Osteoblast (primary cell): ENCODE data around the gene AFAP1L2. TPM values are rescaled to one million over a fixed set of nuclear protein-coding genes. Genes with fewer than 3 reads are reported as not detected.

Source experiments
- DNase-seq: peaks from one replicate; pipeline ENCODE4 v3.0.0; 2011; ENCODE audit warnings: low spot score, mixed read lengths; ENCODE audit not compliant: insufficient read length; ENCODE audit errors: missing footprints
- H2AFZ ChIP-seq: 2 replicates; pipeline ENCODE4 v1.6.0; 2011; ENCODE audit warnings: mild to moderate bottlenecking, low read length
- H3K27ac ChIP-seq: 2 replicates; pipeline ENCODE4 v1.5.1; 2011; ENCODE audit warnings: mild to moderate bottlenecking, low read depth, low read length, moderate library complexity
- H3K27me3 ChIP-seq: 2 replicates; pipeline ENCODE4 v1.6.0; 2012; ENCODE audit warnings: mild to moderate bottlenecking, control low read depth, inconsistent platforms, low read length, moderate library complexity; ENCODE audit not compliant: insufficient read depth
- H3K36me3 ChIP-seq: 2 replicates; pipeline ENCODE4 v1.5.1; 2011; ENCODE audit warnings: mild to moderate bottlenecking, low read length, control low read depth, moderate library complexity; ENCODE audit not compliant: insufficient read depth
- H3K4me1 ChIP-seq: 2 replicates; pipeline ENCODE4 v1.5.1; 2011; ENCODE audit warnings: mild to moderate bottlenecking, low read length, control low read depth, moderate library complexity; ENCODE audit not compliant: insufficient read depth
- H3K4me2 ChIP-seq: 2 replicates; pipeline ENCODE4 v1.6.0; 2011; ENCODE audit warnings: mild to moderate bottlenecking, low read length; ENCODE audit not compliant: insufficient read depth
- H3K4me3 ChIP-seq: fragments of 200-600 bp; sonication (generic); 3 replicates; pipeline ENCODE4 v1.5.1; 2012; ENCODE audit warnings: mild to moderate bottlenecking, low read length, inconsistent platforms; ENCODE audit not compliant: insufficient read depth
- H3K79me2 ChIP-seq: 2 replicates; pipeline ENCODE4 v1.6.0; 2012; ENCODE audit warnings: mild to moderate bottlenecking, low read length, control low read depth, inconsistent platforms; ENCODE audit not compliant: insufficient read depth
- H3K9me3 ChIP-seq: 2 replicates; pipeline ENCODE4 v1.5.1; 2011; ENCODE audit warnings: low read depth, low read length, control low read depth
- H4K20me1 ChIP-seq: 2 replicates; pipeline ENCODE4 v1.6.0; 2012; ENCODE audit warnings: mild to moderate bottlenecking, low read length, control low read depth; ENCODE audit not compliant: insufficient read depth
- CTCF ChIP-seq: IDR thresholded peaks from 2 replicates; pipeline ENCODE4 v1.5.1; 2011; ENCODE audit warnings: mild to moderate bottlenecking, low read depth, low read length, moderate library complexity; ENCODE audit errors: extremely low read depth
- total RNA-seq: library from RNA; depleted of rRNA; stranded (reverse); fragments of >200 nt; gene quantifications from 2 replicates; pipeline ENCODE4 v1.2.3, GENCODE V29; 2012

Gene AFAP1L2
- total RNA-seq, 1 donor: 0.36 TPM

GRCh38 chr10:114283091-114283490, 121.2 kb downstream of the AFAP1L2 start:
- no peaks in the 10 kb centered on the region for H3K36me3 ChIP-seq
- H3K79me2 ChIP-seq: no peaks in the 10 kb centered on the region
- no peak overlapping the region for H3K4me2 ChIP-seq
- H3K27me3 ChIP-seq: peaks cover 11% of the 10 kb centered on the region
- no peak overlapping the region for H2AFZ ChIP-seq
- no peak overlapping the region for H3K27ac ChIP-seq
- no peaks in the 10 kb centered on the region for H3K9me3 ChIP-seq
- no peak for TF ChIP-seq CTCF
- H3K4me3 ChIP-seq: no peak overlapping the region
- H4K20me1 ChIP-seq: no peaks in the 10 kb centered on the region
- no peak for DNase-seq
- no peaks in the 10 kb centered on the region for H3K4me1 ChIP-seq

- Histone ChIP-seq H2AFZ (no peak overlapping the region), H3K27ac (no peak overlapping the region), H4K20me1 (no peaks in the 10 kb centered on the region), H3K79me2 (no peaks in the 10 kb centered on the region), H3K27me3 (peaks cover 11% of the 10 kb centered on the region), H3K36me3 (no peaks in the 10 kb centered on the region), H3K4me2 (no peak overlapping the region), H3K4me3 (no peak overlapping the region), H3K9me3 (no peaks in the 10 kb centered on the region), H3K4me1 (no peaks in the 10 kb centered on the region)
- no peak for TF ChIP-seq CTCF
- no peak for DNase-seq
Measured at GRCh38 chr10:114282526-114282925, 121.8 kb downstream of the AFAP1L2 start.

- Histone ChIP-seq H3K27ac (no peak overlapping the region), H3K4me3 (no peak overlapping the region), H2AFZ (no peak overlapping the region), H3K79me2 (no peaks in the 10 kb centered on the region), H3K9me3 (no peaks in the 10 kb centered on the region), H3K4me1 (no peaks in the 10 kb centered on the region), H3K36me3 (no peaks in the 10 kb centered on the region), H3K4me2 (no peak overlapping the region), H3K27me3 (peaks cover 15% of the 10 kb centered on the region), H4K20me1 (no peaks in the 10 kb centered on the region)
- TF ChIP-seq CTCF: no peak
- no peak for DNase-seq
Measured at GRCh38 chr10:114281461-114281860, 122.8 kb downstream of the AFAP1L2 start.

- Histone ChIP-seq H3K4me3 (no peak overlapping the region), H3K27me3 (peaks cover 15% of the 10 kb centered on the region), H3K4me1 (no peaks in the 10 kb centered on the region), H3K36me3 (no peaks in the 10 kb centered on the region), H3K27ac (no peak overlapping the region), H4K20me1 (no peaks in the 10 kb centered on the region), H3K9me3 (no peaks in the 10 kb centered on the region), H2AFZ (no peak overlapping the region), H3K79me2 (no peaks in the 10 kb centered on the region), H3K4me2 (no peak overlapping the region)
- TF ChIP-seq CTCF: no peak
- DNase-seq: no peak
Measured at GRCh38 chr10:114281006-114281405, 123.3 kb downstream of the AFAP1L2 start.
